SK-N-SH (cell line): ENCODE results near the gene DLG1. TPM values are rescaled to one million over a fixed set of nuclear protein-coding genes. Genes with fewer than 3 reads are reported as not detected.

Experiments
- CTCF ChIA-PET: fragments of 300-600, 350-600 bp; formaldehyde crosslinking; extraction: SDS; loops from one replicate; lab custom pipeline; 2021; lab: Yijun Ruan, JAX
- POLR2A ChIA-PET: fragments of 350-600 bp; sonication (Branson Sonifier 250); formaldehyde crosslinking; extraction: SDS; loops from one replicate; lab custom pipeline; 2020; ENCODE audit warnings: antibody characterized with exemption, inconsistent platforms; lab: Yijun Ruan, JAX
- DNase-seq: peaks from one replicate; pipeline ENCODE4 v3.0.0; 2012
- H2AFZ ChIP-seq: fragments of 200-600 bp; sonication (generic); 2 replicates; pipeline ENCODE4 v1.8.1; 2016; ENCODE audit warnings: antibody characterized with exemption, mild to moderate bottlenecking, low read depth
- H3F3A ChIP-seq: fragments of 200-600 bp; sonication (generic); replicated peaks from 2 replicates; pipeline ENCODE3; 2016; ENCODE audit warnings: antibody characterized with exemption, mild to moderate bottlenecking; ENCODE audit not compliant: insufficient read depth
- H3K27ac ChIP-seq, 2 experiments: fragments of 200-500 bp in 1 of 2; fragments of 200-600 bp in 1 of 2; sonication (Bioruptor generic) in 1 of 2; sonication (generic), shearing (Covaris generic) in 1 of 2; 2 replicates each; pipeline versions ENCODE4 v1.5.1 to v1.6.1; 2014 to 2016; ENCODE audit warnings: low read depth in 2 of 2, inconsistent platforms in 1 of 2, low read length in 1 of 2, mild to moderate bottlenecking in 1 of 2, mixed read lengths in 1 of 2
- H3K27me3 ChIP-seq: fragments of 200-600 bp; sonication (generic), shearing (Covaris generic); 2 replicates; pipeline ENCODE4 v1.6.1; 2016; ENCODE audit warnings: mixed run types; ENCODE audit not compliant: insufficient read depth
- H3K36me3 ChIP-seq, 2 experiments: fragments of 200-500 bp in 1 of 2; fragments of 200-600 bp in 1 of 2; sonication (Bioruptor generic) in 1 of 2; sonication (generic) in 1 of 2; replicated peaks in 1 of 2; 2 replicates each; pipeline versions ENCODE3 to v1.5.1; 2014 to 2016; ENCODE audit warnings: low read length in 1 of 2, mild to moderate bottlenecking in 1 of 2; ENCODE audit not compliant: insufficient read depth in 2 of 2, control insufficient read depth in 1 of 2
- H3K4me1 ChIP-seq, 2 experiments: fragments of 200-500 bp in 1 of 2; fragments of 200-600 bp in 1 of 2; sonication (Bioruptor generic) in 1 of 2; sonication (generic), shearing (Covaris generic) in 1 of 2; 2 replicates each; pipeline versions ENCODE4 v1.5.1 to v1.6.1; 2014 to 2016; ENCODE audit warnings: low read depth in 1 of 2, low read length in 1 of 2, mixed run types in 1 of 2; ENCODE audit not compliant: insufficient read depth in 2 of 2, control insufficient read depth in 1 of 2
- H3K4me2 ChIP-seq: fragments of 200-600 bp; sonication (generic), shearing (Covaris generic); 2 replicates; pipeline ENCODE4 v1.6.1; 2017; ENCODE audit warnings: mixed run types
- H3K4me3 ChIP-seq, 2 experiments: fragments of 200-500 bp in 1 of 2; fragments of 200-600 bp in 1 of 2; sonication (Bioruptor generic) in 1 of 2; sonication (generic), shearing (Covaris generic) in 1 of 2; 2 replicates each; pipeline versions ENCODE4 v1.5.1 to v1.8.1; 2014 to 2016; ENCODE audit warnings: low read depth in 2 of 2, inconsistent platforms in 1 of 2, low read length in 1 of 2, mild to moderate bottlenecking in 1 of 2, mixed read lengths in 1 of 2, moderate library complexity in 1 of 2
- H3K79me2 ChIP-seq: fragments of 200-600 bp; sonication (generic); 2 replicates; pipeline ENCODE4 v1.8.1; 2017; ENCODE audit warnings: mild to moderate bottlenecking; ENCODE audit not compliant: insufficient read depth
- H3K9ac ChIP-seq: fragments of 200-600 bp; sonication (generic); 2 replicates; pipeline ENCODE4 v1.6.1; 2017; ENCODE audit warnings: mixed run types
- H3K9me2 ChIP-seq: fragments of 200-600 bp; sonication (generic); 2 replicates; pipeline ENCODE4 v1.6.1; 2017; ENCODE audit warnings: mixed run types
- H3K9me3 ChIP-seq: fragments of 200-600 bp; sonication (generic); 2 replicates; pipeline ENCODE4 v1.6.1; 2017; ENCODE audit warnings: mixed run types, mild to moderate bottlenecking, moderate library complexity
- H4K20me1 ChIP-seq: fragments of 200-600 bp; sonication (generic); 2 replicates; pipeline ENCODE4 v1.6.1; 2017; ENCODE audit warnings: mild to moderate bottlenecking, mixed run types; ENCODE audit not compliant: insufficient read depth
- EP300 ChIP-seq, 2 experiments: IDR thresholded peaks; 2 replicates each; pipeline versions ENCODE4 v1.4.0 to v1.6.1; 2012; ENCODE audit warnings: borderline replicate concordance in 1 of 2, low read depth in 1 of 2, low read length in 1 of 2
- EZH2phosphoT487 ChIP-seq: fragments of 200-600 bp; sonication (generic); IDR thresholded peaks from 2 replicates; pipeline ENCODE4 v1.6.1; 2017; ENCODE audit warnings: low read depth, mixed run types, mild to moderate bottlenecking, antibody characterized with exemption, moderate library complexity, borderline replicate concordance
- FOSL2 ChIP-seq: IDR thresholded peaks from 2 replicates; pipeline ENCODE4 v1.4.0; 2012; ENCODE audit warnings: low read depth, mild to moderate bottlenecking, moderate library complexity, borderline replicate concordance
- MEF2A ChIP-seq: IDR thresholded peaks from 2 replicates; pipeline ENCODE4 v1.4.0; 2012; ENCODE audit warnings: low read depth, borderline replicate concordance
- NFIC ChIP-seq: IDR thresholded peaks from 2 replicates; pipeline ENCODE4 v1.4.0; 2012; ENCODE audit warnings: borderline replicate concordance
- NRF1 ChIP-seq: IDR thresholded peaks from 2 replicates; pipeline ENCODE4 v1.6.1; 2012; ENCODE audit warnings: low read depth, mild to moderate bottlenecking, low read length
- POLR2AphosphoS5 ChIP-seq: IDR thresholded peaks from 2 replicates; pipeline ENCODE4 v1.6.1; 2012; ENCODE audit warnings: low read depth, low read length
- RAD21 ChIP-seq: IDR thresholded peaks from 2 replicates; pipeline ENCODE4 v1.6.1; 2012; ENCODE audit warnings: mild to moderate bottlenecking, low read length
- REST ChIP-seq: IDR thresholded peaks from 2 replicates; pipeline ENCODE4 v1.6.1; 2012; ENCODE audit warnings: mild to moderate bottlenecking, low read depth, low read length, moderate library complexity
- RFX5 ChIP-seq: IDR thresholded peaks from 2 replicates; pipeline ENCODE4 v1.6.1; 2012; ENCODE audit warnings: mild to moderate bottlenecking, improper control_type of control experiment, low read length
- RXRA ChIP-seq: IDR thresholded peaks from 2 replicates; pipeline ENCODE4 v1.4.0; 2012; ENCODE audit warnings: low read depth, mild to moderate bottlenecking, borderline replicate concordance
- SMC3 ChIP-seq: IDR thresholded peaks from 2 replicates; pipeline ENCODE4 v1.6.1; 2012; ENCODE audit warnings: low read depth, low read length, improper control_type of control experiment
- USF2 ChIP-seq: fragments of 150-350 bp; IDR thresholded peaks from 2 replicates; pipeline ENCODE4 v1.6.1; 2017; ENCODE audit warnings: antibody characterized with exemption, low read length, low read depth, borderline replicate concordance
- WGBS: methylation state at CpG from one replicate; pipeline ENCODE4 v1.1.6; 2017; ENCODE audit warnings: low lambda C conversion rate; 5-methylcytosine and 5-hydroxymethylcytosine counted together
- polyA plus RNA-seq, 3 experiments: library from polyadenylated mRNA; depleted of rRNA; stranded (reverse); fragments of >200 nt; gene quantifications; 2 replicates each; pipeline ENCODE4 v1.2.3, GENCODE V29; 2012
- TF ChIP-seq, protein P1 (sequence below): IDR thresholded peaks from 2 replicates; pipeline ENCODE4 v1.4.0; 2012; ENCODE audit warnings: low read depth, borderline replicate concordance
- TF ChIP-seq, protein P2 (sequence below): fragments of 150-350 bp; IDR thresholded peaks from 2 replicates; pipeline ENCODE4 v1.6.1; 2016; ENCODE audit warnings: mild to moderate bottlenecking, low read depth, low read length
- TF ChIP-seq, protein P3 (sequence below): IDR thresholded peaks from 2 replicates; pipeline ENCODE4 v1.4.0; 2012; ENCODE audit warnings: low read depth

DLG1 gene
- polyA plus RNA-seq, 1 of the 3 experiments (the other 2 are of a cell fraction): 16.5 TPM

DNA sequence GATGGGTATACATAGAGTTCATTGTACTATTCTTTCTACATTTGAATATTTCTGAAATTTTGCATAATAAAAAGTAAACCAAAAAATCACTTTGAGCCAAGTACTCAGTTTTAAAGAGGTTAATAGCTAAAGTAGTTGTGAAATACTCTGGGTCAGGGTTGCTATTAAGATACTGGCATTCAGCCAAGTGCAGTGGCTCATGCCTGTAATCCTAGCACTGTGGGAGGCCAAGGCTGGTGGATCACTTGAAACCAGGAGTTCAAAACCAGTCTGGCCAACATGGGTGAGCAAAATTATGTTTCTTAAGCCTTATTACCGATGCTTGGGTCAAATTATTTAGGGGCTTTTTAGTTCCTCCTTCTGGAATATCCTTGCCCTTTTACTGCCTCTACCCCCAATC is 146.8 kb downstream of the DLG1 start:
- Histone ChIP-seq H3K4me1 (peaks cover 0 to 5% of the 10 kb centered on the region in 2 experiments; a peak in 1 of 4 replicates), H2AFZ (no peak overlapping the region), H3K4me2 (no peak overlapping the region), H3K4me3 (no peak overlapping the region), H4K20me1 (peaks cover 8% of the 10 kb centered on the region; the same call in 1 of the 2 replicates), H3K9ac (no peak overlapping the region), H3K27me3 (no peaks in the 10 kb centered on the region), H3K36me3 (peaks cover 3 to 42% of the 10 kb centered on the region in 2 experiments), H3F3A (peaks cover 18% of the 10 kb centered on the region), H3K9me2 (no peaks in the 10 kb centered on the region), H3K79me2 (peaks cover 63% of the 10 kb centered on the region), H3K9me3 (0 out of 2 replicates have a peak, but pooled peaks cover 11% of the 10 kb centered on the region), H3K27ac (no peak overlapping the region)
- 100% methylated on average over 1 of the region's 1 CpG for WGBS
- TF ChIP-seq RAD21 (no peak), MEF2A (no peak), SMC3 (no peak), NFIC (peak; percentile 79), REST (no peak), NRF1 (no peak)
- POLR2A ChIA-PET: no interaction called here
- DNase-seq: no peak
- CTCF ChIA-PET: interaction anchor here (1.3 to 1.5 kb wide), 2 partner anchors 36 to 148 kb away, joined by 5 read pairs; no protein-coding TSS in a partner anchor

DNA sequence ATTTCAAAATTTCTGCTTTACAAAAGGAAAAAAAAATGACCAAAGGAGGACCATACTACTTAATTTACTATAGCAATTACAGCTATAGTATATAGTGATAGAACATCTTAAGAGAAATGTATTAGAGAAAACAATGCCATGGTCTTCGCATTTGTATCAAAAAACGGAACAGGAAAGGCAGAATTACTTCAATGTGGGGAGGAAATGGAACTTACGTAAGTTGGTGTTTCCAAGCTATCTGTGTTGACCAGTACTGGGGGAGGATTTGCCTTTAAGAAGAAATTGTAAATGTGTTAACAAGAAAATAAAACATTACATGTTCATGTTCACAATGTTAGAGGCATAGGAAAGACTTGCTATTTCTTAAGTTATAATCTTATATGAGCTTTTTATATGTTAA is 148.9 kb downstream of the DLG1 start:
- no peaks in the 10 kb centered on the region for H3K27me3 ChIP-seq
- WGBS: 95% methylated on average over 3 of the region's 3 CpGs
- ChIA-PET POLR2A (no interaction called here), CTCF (interaction anchor here (0.7 to 0.8 kb wide), 2 partner anchors 14 to 123 kb away, joined by 3 read pairs; no protein-coding TSS in a partner anchor)
- H3K36me3 ChIP-seq: peaks cover 3 to 33% of the 10 kb centered on the region in 2 experiments
- H3K9ac ChIP-seq: no peak overlapping the region
- H3K79me2 ChIP-seq: peaks cover 56% of the 10 kb centered on the region
- 0 out of 2 replicates have a peak, but pooled peaks cover under 1% of the 10 kb centered on the region for H3K9me3 ChIP-seq
- H3K9me2 ChIP-seq: no peaks in the 10 kb centered on the region
- H3F3A ChIP-seq: peaks cover 18% of the 10 kb centered on the region
- peaks cover 0 to 5% of the 10 kb centered on the region in 2 experiments; a peak in 1 of 4 replicates for H3K4me1 ChIP-seq
- no peak for DNase-seq
- no peak overlapping the region for H2AFZ ChIP-seq
- H3K27ac ChIP-seq: no peak overlapping the region
- H3K4me3 ChIP-seq: no peak overlapping the region
- H4K20me1 ChIP-seq: peaks cover 8% of the 10 kb centered on the region; the same call in 1 of the 2 replicates
- no peak overlapping the region for H3K4me2 ChIP-seq
- TF ChIP-seq, protein P1, sequence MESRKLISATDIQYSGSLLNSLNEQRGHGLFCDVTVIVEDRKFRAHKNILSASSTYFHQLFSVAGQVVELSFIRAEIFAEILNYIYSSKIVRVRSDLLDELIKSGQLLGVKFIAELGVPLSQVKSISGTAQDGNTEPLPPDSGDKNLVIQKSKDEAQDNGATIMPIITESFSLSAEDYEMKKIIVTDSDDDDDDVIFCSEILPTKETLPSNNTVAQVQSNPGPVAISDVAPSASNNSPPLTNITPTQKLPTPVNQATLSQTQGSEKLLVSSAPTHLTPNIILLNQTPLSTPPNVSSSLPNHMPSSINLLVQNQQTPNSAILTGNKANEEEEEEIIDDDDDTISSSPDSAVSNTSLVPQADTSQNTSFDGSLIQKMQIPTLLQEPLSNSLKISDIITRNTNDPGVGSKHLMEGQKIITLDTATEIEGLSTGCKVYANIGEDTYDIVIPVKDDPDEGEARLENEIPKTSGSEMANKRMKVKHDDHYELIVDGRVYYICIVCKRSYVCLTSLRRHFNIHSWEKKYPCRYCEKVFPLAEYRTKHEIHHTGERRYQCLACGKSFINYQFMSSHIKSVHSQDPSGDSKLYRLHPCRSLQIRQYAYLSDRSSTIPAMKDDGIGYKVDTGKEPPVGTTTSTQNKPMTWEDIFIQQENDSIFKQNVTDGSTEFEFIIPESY: no peak
- TF ChIP-seq RFX5 (no peak), FOSL2 (no peak), EP300 (IDR thresholded peaks at IDR 0.05; ENCODE audit: borderline replicate concordance in 1 of 2, low read depth in 1 of 2, low read length in 1 of 2) (no peak), USF2 (no peak), EZH2phosphoT487 (no peak), RXRA (no peak), POLR2AphosphoS5 (no peak)
- TF ChIP-seq, protein P2, sequence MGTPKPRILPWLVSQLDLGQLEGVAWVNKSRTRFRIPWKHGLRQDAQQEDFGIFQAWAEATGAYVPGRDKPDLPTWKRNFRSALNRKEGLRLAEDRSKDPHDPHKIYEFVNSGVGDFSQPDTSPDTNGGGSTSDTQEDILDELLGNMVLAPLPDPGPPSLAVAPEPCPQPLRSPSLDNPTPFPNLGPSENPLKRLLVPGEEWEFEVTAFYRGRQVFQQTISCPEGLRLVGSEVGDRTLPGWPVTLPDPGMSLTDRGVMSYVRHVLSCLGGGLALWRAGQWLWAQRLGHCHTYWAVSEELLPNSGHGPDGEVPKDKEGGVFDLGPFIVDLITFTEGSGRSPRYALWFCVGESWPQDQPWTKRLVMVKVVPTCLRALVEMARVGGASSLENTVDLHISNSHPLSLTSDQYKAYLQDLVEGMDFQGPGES: no peak
- TF ChIP-seq, protein P3, sequence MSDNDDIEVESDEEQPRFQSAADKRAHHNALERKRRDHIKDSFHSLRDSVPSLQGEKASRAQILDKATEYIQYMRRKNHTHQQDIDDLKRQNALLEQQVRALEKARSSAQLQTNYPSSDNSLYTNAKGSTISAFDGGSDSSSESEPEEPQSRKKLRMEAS: no peak
